ENCODE results near the gene IRF1.

The IRF1 gene

DNA sequence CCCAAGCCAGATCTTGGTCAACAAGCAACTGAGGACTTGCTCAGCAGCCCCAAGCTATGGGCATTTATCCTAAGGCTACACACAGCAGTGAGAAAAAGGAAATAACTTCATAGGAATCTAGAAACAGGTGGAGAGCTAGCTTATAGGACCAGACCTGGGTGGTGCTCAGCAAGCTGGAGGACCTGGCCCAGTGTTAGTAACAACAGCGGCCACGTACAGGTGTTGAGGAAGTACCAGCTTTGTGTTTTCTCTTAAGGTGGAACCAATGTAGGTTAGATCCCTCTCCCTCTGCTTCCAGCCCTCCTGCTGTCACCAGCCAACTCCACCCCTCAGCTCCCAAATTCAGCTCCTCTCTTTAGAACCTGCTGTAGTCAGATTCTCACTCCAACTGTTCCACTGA is 43.4 kb downstream of the IRF1 start:
- no peaks in the 10 kb centered on the region for H3K36me3 Mint-ChIP-seq (ENCODE audit: low read depth)
- H3K27ac Mint-ChIP-seq = no peak overlapping the region
- H3K27me3 Mint-ChIP-seq (ENCODE audit: low read depth, poor library complexity) = peaks cover 3% of the 10 kb centered on the region
- peaks cover 7% of the 10 kb centered on the region for H3K4me1 Mint-ChIP-seq
- no peak overlapping the region for H3K4me3 Mint-ChIP-seq
- no peak for DNase-seq
- TF ChIP-seq, protein P1, sequence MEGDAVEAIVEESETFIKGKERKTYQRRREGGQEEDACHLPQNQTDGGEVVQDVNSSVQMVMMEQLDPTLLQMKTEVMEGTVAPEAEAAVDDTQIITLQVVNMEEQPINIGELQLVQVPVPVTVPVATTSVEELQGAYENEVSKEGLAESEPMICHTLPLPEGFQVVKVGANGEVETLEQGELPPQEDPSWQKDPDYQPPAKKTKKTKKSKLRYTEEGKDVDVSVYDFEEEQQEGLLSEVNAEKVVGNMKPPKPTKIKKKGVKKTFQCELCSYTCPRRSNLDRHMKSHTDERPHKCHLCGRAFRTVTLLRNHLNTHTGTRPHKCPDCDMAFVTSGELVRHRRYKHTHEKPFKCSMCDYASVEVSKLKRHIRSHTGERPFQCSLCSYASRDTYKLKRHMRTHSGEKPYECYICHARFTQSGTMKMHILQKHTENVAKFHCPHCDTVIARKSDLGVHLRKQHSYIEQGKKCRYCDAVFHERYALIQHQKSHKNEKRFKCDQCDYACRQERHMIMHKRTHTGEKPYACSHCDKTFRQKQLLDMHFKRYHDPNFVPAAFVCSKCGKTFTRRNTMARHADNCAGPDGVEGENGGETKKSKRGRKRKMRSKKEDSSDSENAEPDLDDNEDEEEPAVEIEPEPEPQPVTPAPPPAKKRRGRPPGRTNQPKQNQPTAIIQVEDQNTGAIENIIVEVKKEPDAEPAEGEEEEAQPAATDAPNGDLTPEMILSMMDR (IDR thresholded peaks at IDR 0.05) = no peak
- H3K9me3 Mint-ChIP-seq = no peaks in the 10 kb centered on the region

DNA sequence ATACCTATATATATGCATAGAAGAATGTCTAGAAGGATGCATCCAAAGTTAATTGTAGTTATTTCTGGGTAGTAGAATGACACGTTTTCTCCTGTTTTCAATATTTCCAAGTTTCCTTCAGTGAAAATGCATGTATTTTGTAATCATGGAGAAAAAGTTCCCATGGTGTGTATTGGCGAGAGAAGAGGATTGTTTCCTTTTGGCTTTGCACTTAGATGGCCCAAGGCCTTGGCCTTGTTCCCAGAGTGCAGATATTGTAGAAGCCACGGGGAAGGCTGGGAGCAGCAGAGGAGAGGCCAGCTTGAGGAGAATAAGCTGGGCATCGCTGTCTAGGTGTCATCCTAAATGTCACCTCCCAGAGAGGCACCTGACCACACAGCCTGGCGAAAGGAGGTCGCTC is 44.0 kb downstream of the IRF1 start:
- TF ChIP-seq, protein P1 (IDR thresholded peaks at IDR 0.05) = no peak
- DNase-seq = no peak
- Mint-ChIP-seq H3K27me3 (ENCODE audit: low read depth, poor library complexity) (peaks cover 3% of the 10 kb centered on the region), H3K9me3 (no peaks in the 10 kb centered on the region), H3K36me3 (ENCODE audit: low read depth) (no peaks in the 10 kb centered on the region), H3K4me3 (no peak overlapping the region), H3K27ac (no peak overlapping the region), H3K4me1 (peaks cover 7% of the 10 kb centered on the region)

DNA sequence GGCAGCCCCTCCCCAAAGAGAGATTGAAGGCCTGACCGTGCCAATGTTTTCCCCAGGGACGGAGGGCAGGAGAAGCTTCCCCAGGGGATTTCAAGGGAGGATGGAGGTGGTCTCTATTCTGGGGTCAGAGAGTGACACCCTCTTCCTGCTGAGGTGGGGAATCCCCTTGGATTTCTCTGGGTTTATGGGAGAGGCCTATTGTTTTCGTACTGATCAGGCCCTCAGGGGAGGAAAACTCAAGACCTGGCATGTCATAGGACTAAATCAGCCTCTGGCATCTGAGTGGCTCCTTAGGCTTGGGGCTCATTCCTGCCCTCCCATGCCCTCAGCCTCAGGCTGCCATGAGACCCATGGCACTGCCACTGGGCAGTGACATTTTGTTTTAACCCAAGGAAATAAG is 44.6 kb downstream of the IRF1 start:
- Mint-ChIP-seq H3K4me1 (peaks cover 3% of the 10 kb centered on the region), H3K4me3 (no peak overlapping the region), H3K27ac (no peak overlapping the region), H3K36me3 (ENCODE audit: low read depth) (no peaks in the 10 kb centered on the region), H3K27me3 (ENCODE audit: low read depth, poor library complexity) (peaks cover 7% of the 10 kb centered on the region), H3K9me3 (no peaks in the 10 kb centered on the region)
- no peak for DNase-seq
- TF ChIP-seq, protein P1 (IDR thresholded peaks at IDR 0.05) = no peak

DNA sequence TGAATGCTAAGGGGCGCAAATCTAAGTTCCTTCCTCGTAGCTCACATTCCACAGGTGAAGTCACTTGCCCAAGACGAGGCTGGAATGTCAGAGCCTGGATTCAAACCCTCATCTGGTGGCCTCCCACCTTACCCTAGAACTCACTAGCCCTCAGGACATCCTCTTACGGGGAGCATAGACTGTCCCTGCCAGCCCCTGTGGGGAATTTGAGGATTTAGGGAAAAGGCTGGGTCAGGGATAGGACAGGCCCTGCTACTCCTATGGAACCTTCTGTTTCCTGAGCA is 45.0 kb downstream of the IRF1 start:
- H3K27ac Mint-ChIP-seq = no peak overlapping the region
- no peak overlapping the region for H3K4me3 Mint-ChIP-seq
- no peaks in the 10 kb centered on the region for H3K4me1 Mint-ChIP-seq
- no peaks in the 10 kb centered on the region for H3K36me3 Mint-ChIP-seq (ENCODE audit: low read depth)
- DNase-seq = no peak
- H3K27me3 Mint-ChIP-seq (ENCODE audit: low read depth, poor library complexity) = peaks cover 7% of the 10 kb centered on the region
- H3K9me3 Mint-ChIP-seq = no peaks in the 10 kb centered on the region
- TF ChIP-seq, protein P1 (IDR thresholded peaks at IDR 0.05) = no peak

DNA sequence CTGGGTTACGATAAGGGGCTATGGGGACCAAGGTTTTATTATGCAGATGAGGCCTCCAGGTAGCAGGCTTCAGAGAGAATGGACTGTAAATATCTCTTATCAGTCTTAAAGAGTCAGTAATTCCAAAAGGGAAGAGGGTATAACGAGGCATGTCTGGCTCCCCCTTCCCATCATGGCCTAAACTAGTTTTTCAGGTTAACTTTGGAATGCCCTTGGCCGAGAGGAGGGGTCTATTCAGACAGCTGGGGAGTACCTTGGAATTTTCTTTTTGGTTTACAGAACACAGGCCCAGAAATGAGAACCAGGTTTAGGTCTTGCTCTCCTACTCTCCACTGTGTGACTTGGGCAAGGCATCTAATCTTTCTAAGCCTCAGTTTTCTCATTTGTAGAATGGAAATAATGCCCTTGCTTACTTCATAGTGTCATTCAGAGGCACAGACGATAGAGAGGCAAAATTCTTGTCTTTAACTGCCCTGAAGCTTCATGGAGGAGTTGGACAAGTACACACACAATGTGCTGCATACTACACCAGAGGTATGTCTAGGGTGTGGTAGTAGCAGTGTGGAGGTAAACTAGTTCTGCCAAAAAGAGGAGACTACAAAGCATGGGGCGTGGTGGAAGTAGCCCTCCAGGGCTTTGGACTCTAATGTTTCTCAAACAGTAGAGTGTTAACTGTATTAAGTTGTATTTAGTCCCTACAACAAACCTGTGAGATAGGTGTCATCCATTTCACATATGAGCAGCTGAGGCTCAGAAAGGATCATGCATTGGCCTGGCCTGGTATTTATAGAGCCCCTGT is 45.5 kb downstream of the IRF1 start:
- TF ChIP-seq, protein P1 (IDR thresholded peaks at IDR 0.05) = no peak
- no peak for DNase-seq
- Mint-ChIP-seq H3K4me3 (no peak overlapping the region), H3K27me3 (ENCODE audit: low read depth, poor library complexity) (peaks cover 7% of the 10 kb centered on the region), H3K27ac (no peak overlapping the region), H3K9me3 (no peaks in the 10 kb centered on the region), H3K4me1 (no peaks in the 10 kb centered on the region), H3K36me3 (ENCODE audit: low read depth) (no peaks in the 10 kb centered on the region)

DNA sequence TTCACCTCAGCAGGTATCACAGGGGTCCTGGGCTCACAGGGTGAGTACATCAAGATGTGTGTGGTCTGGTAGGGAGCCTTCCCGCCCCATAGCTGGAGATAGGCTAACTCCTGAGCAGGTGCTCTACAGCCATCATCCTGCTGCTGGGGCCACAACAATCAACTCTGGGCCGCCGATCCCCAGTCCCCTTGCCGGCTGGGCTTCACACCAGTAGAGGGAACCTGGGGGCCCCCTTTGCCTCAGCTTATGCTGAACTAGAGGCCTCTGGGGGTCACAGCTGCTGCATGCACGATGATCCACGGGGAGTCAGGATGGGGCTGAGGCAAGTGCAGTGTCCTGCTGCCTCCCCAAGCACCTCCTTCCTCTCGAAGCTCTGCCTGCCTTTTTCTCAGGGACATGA is 46.5 kb downstream of the IRF1 start:
- Mint-ChIP-seq H3K27me3 (ENCODE audit: low read depth, poor library complexity) (peaks cover 7% of the 10 kb centered on the region), H3K4me3 (no peak overlapping the region), H3K36me3 (ENCODE audit: low read depth) (no peaks in the 10 kb centered on the region), H3K4me1 (no peaks in the 10 kb centered on the region), H3K9me3 (no peaks in the 10 kb centered on the region), H3K27ac (no peak overlapping the region)
- DNase-seq = no peak
- TF ChIP-seq, protein P1 (IDR thresholded peaks at IDR 0.05) = no peak
